Bladder microvascular endothelial cell (primary cell): Measurements from ENCODE around the gene SNAPC3. TPM values are rescaled to one million over a fixed set of nuclear protein-coding genes. Genes with fewer than 3 reads are reported as not detected.

ENCODE experiments used
- total RNA-seq: library from RNA; depleted of rRNA; stranded (reverse); fragments of >200 nt; gene quantifications from 2 replicates; pipeline ENCODE4 v1.2.3, GENCODE V29; 2014

The SNAPC3 gene
- 26.9 and 50.4 TPM in 2 replicates for total RNA-seq

GRCh38 chr9:15422372-15423230 lies at the start of gene SNAPC3:
Gene SNAPC3 (plus strand): TSS chr9:15422876. CDS start chr9:15422880, 4 bp downstream.

GRCh38 chr9:15510789-15511575 lies 88.3 kb downstream of the SNAPC3 start, which contains the start of gene PSIP1:
Gene PSIP1 (minus strand): TSS chr9:15510970. CDS start chr9:15510188, 782 bp downstream.

Other genes starting within 250 kb of the SNAPC3 start
- 2.3 and 4.0 TPM in 2 replicates for gene TTC39B, start 115.7 kb upstream of the SNAPC3 start, total RNA-seq
- gene PSIP1, start 88.1 kb downstream of the SNAPC3 start, total RNA-seq, result 38.7 and 43.4 TPM in 2 replicates
- gene CCDC171, start 130.2 kb downstream of the SNAPC3 start, total RNA-seq, result 0.69 and 1.1 TPM in 2 replicates